Smooth muscle cell (in vitro differentiated cells): ENCODE results near the gene TC2N. TPM values are rescaled to one million over a fixed set of nuclear protein-coding genes. Genes with fewer than 3 reads are reported as not detected.

Source experiments
- DNase-seq: peaks from one replicate; lab custom pipeline; 2025; ENCODE audit not compliant: unreplicated experiment; lab: John Stamatoyannopoulos, UW
- H2AFZ ChIP-seq: fragments of 200-600 bp; sonication (generic); 2 replicates; pipeline ENCODE4 v1.6.0; 2016; ENCODE audit warnings: antibody characterized with exemption, low read depth, mild to moderate bottlenecking
- H3F3A ChIP-seq: fragments of 200-600 bp; sonication (generic); 2 replicates; pipeline ENCODE4 v1.6.0; 2017; ENCODE audit warnings: antibody characterized with exemption, low read depth
- H3K27ac ChIP-seq: fragments of 200-600 bp; sonication (generic); 2 replicates; pipeline ENCODE4 v1.5.1; 2016; ENCODE audit warnings: low read depth, mild to moderate bottlenecking
- H3K27me3 ChIP-seq: fragments of 200-600 bp; sonication (generic); 2 replicates; pipeline ENCODE4 v1.6.1; 2016; ENCODE audit warnings: low read depth, mild to moderate bottlenecking
- H3K36me3 ChIP-seq: fragments of 200-600 bp; sonication (generic); 2 replicates; pipeline ENCODE4 v1.5.1; 2016; ENCODE audit warnings: low read depth
- H3K4me1 ChIP-seq: fragments of 200-600 bp; sonication (generic); 2 replicates; pipeline ENCODE4 v1.5.1; 2016; ENCODE audit warnings: low read depth
- H3K4me2 ChIP-seq: fragments of 200-600 bp; sonication (generic); 2 replicates; pipeline ENCODE4 v1.6.0; 2016; ENCODE audit warnings: mild to moderate bottlenecking
- H3K4me3 ChIP-seq: fragments of 200-600 bp; sonication (generic); 2 replicates; pipeline ENCODE4 v1.5.1; 2016; ENCODE audit warnings: mild to moderate bottlenecking
- H3K79me2 ChIP-seq: fragments of 200-600 bp; sonication (generic); 2 replicates; pipeline ENCODE4 v1.6.0; 2016; ENCODE audit warnings: low read depth, mild to moderate bottlenecking
- H3K9ac ChIP-seq: fragments of 200-600 bp; sonication (generic); 2 replicates; pipeline ENCODE4 v1.6.0; 2016; ENCODE audit warnings: low read depth
- H3K9me3 ChIP-seq: fragments of 200-600 bp; sonication (generic); replicated peaks from 2 replicates; pipeline ENCODE4 v1.5.1; 2016; ENCODE audit warnings: low read depth
- H4K20me1 ChIP-seq: fragments of 200-600 bp; sonication (generic); 2 replicates; pipeline ENCODE4 v1.6.0; 2016; ENCODE audit warnings: low read depth
- CTCF ChIP-seq: fragments of 200-600 bp; sonication (generic); IDR thresholded peaks from 2 replicates; pipeline ENCODE4 v1.5.1; 2017; ENCODE audit warnings: borderline replicate concordance, mild to moderate bottlenecking, antibody characterized with exemption; ENCODE audit not compliant: insufficient read depth, poor library complexity, severe bottlenecking
- WGBS: methylation state at CpG from one replicate; pipeline ENCODE4 v1.1.7; 2016; ENCODE audit warnings: low lambda C conversion rate; 5-methylcytosine and 5-hydroxymethylcytosine counted together
- polyA plus RNA-seq: library from polyadenylated mRNA; unstranded; fragments of >200 nt; fragmentation: Nextera tagmentation; extraction: Ambion mirVana; gene quantifications from 2 replicates; pipeline ENCODE4 v1.2.1, GENCODE V29; 2016
- total RNA-seq: library from RNA; depleted of rRNA; stranded (reverse); fragments of >200 nt; gene quantifications from 2 replicates; pipeline ENCODE4 v1.2.3, GENCODE V29; 2014

The TC2N gene
- total and polyA plus RNA-seq, 2 experiments from 2014 or later, result 0.33 to 10.3 TPM

GRCh38 chr14:91827746-91828145 lies 39.6 kb downstream of the TC2N start:
- H3K27ac ChIP-seq, result no peak overlapping the region
- no peak for DNase-seq
- no peaks in the 10 kb centered on the region for H3K4me1 ChIP-seq
- H3K4me3 ChIP-seq, result no peak overlapping the region
- no peak overlapping the region for H2AFZ ChIP-seq
- no peaks in the 10 kb centered on the region for H3K27me3 ChIP-seq
- H3K4me2 ChIP-seq, result no peak overlapping the region
- no peaks in the 10 kb centered on the region for H3K36me3 ChIP-seq
- no peak overlapping the region for H3K9ac ChIP-seq
- no peaks in the 10 kb centered on the region for H3K79me2 ChIP-seq
- H3F3A ChIP-seq, result no peaks in the 10 kb centered on the region
- 95% methylated on average over 1 of the region's 1 CpG for WGBS
- H4K20me1 ChIP-seq, result no peaks in the 10 kb centered on the region
- no peak for TF ChIP-seq CTCF
- H3K9me3 ChIP-seq, result no peaks in the 10 kb centered on the region

- Histone ChIP-seq H3K4me1 (no peaks in the 10 kb centered on the region), H3F3A (no peaks in the 10 kb centered on the region), H3K36me3 (no peaks in the 10 kb centered on the region), H2AFZ (no peak overlapping the region), H4K20me1 (no peaks in the 10 kb centered on the region), H3K27ac (no peak overlapping the region), H3K9ac (no peak overlapping the region), H3K4me2 (no peak overlapping the region), H3K4me3 (no peak overlapping the region), H3K79me2 (no peaks in the 10 kb centered on the region), H3K27me3 (no peaks in the 10 kb centered on the region), H3K9me3 (no peaks in the 10 kb centered on the region)
- no peak for TF ChIP-seq CTCF
- no peak for DNase-seq
- 86% methylated on average over 3 of the region's 3 CpGs for WGBS
These were observed 49.6 kb downstream of the TC2N start for GRCh38 chr14:91817566-91818325.

- Histone ChIP-seq H3K27ac (no peak overlapping the region), H3K9me3 (peaks cover 3% of the 10 kb centered on the region), H2AFZ (no peak overlapping the region), H3K4me3 (no peak overlapping the region), H4K20me1 (no peaks in the 10 kb centered on the region), H3K27me3 (no peaks in the 10 kb centered on the region), H3K36me3 (no peaks in the 10 kb centered on the region), H3K4me2 (no peak overlapping the region), H3K4me1 (no peaks in the 10 kb centered on the region), H3K9ac (no peak overlapping the region), H3F3A (no peaks in the 10 kb centered on the region), H3K79me2 (no peaks in the 10 kb centered on the region)
- TF ChIP-seq CTCF, result no peak
- no peak for DNase-seq
- 94% methylated on average over 1 of the region's 1 CpG for WGBS
These were observed 53.0 kb downstream of the TC2N start for GRCh38 chr14:91814317-91814716.

GRCh38 chr14:91810699-91811098 lies 56.6 kb downstream of the TC2N start:
- Histone ChIP-seq H3K27me3 (no peaks in the 10 kb centered on the region), H3F3A (no peaks in the 10 kb centered on the region), H3K36me3 (no peaks in the 10 kb centered on the region), H3K27ac (no peak overlapping the region), H3K4me3 (no peak overlapping the region), H3K79me2 (no peaks in the 10 kb centered on the region), H3K9ac (no peak overlapping the region), H3K9me3 (peaks cover 3% of the 10 kb centered on the region), H3K4me2 (no peak overlapping the region), H2AFZ (no peak overlapping the region), H4K20me1 (no peaks in the 10 kb centered on the region), H3K4me1 (no peaks in the 10 kb centered on the region)
- no peak for TF ChIP-seq CTCF
- no peak for DNase-seq
- WGBS, result 89% methylated on average over 2 of the region's 2 CpGs
